ENCODE results near the gene RNU6-9.

DNA sequence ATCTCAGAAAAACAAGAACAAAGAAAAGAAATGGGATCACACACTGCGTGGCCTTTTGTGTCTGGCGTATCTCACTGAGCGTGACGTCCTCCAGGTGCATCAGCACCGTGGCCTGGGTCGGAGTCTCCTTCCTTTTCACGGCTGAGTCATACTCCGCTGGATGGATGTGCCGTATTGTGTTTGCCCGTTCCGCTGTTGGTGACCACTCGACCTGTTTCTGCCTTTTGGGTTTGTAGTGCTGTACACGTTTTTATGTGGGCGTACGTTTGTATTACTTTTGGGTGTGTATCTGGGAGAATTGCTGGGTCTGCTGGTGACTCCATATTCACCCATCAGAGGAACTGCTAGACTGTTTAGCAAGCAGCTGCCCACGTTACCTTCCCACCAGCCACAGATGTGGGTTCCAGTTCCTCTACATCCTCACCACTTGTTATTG, 44.0 kb downstream of the RNU6-9 start:
- no peak for TF ChIP-seq POLR2AphosphoS5 (IDR thresholded peaks at IDR 0.05)
- TF ChIP-seq, protein P1, sequence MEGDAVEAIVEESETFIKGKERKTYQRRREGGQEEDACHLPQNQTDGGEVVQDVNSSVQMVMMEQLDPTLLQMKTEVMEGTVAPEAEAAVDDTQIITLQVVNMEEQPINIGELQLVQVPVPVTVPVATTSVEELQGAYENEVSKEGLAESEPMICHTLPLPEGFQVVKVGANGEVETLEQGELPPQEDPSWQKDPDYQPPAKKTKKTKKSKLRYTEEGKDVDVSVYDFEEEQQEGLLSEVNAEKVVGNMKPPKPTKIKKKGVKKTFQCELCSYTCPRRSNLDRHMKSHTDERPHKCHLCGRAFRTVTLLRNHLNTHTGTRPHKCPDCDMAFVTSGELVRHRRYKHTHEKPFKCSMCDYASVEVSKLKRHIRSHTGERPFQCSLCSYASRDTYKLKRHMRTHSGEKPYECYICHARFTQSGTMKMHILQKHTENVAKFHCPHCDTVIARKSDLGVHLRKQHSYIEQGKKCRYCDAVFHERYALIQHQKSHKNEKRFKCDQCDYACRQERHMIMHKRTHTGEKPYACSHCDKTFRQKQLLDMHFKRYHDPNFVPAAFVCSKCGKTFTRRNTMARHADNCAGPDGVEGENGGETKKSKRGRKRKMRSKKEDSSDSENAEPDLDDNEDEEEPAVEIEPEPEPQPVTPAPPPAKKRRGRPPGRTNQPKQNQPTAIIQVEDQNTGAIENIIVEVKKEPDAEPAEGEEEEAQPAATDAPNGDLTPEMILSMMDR (IDR thresholded peaks at IDR 0.05) = no peak

Data from gastroesophageal sphincter (tissue), 3 donors.